Stimulated activated CD4-positive, alpha-beta T cell treated with anti-CD3 and anti-CD28 coated beads, Interleukin-12 subunit alpha, Interleukin-12 subunit beta, amount 100 ng/mL, for 48 hours (primary cell): ENCODE results near the gene CPEB1.

Experiments used
- DNase-seq, 3 donors: peaks; one replicate each; pipeline ENCODE4 v3.0.0-alpha.2; 2020; ENCODE audit warnings: low read depth in 2 of 3, low spot score in 1 of 3

CPEB1 gene

DNA sequence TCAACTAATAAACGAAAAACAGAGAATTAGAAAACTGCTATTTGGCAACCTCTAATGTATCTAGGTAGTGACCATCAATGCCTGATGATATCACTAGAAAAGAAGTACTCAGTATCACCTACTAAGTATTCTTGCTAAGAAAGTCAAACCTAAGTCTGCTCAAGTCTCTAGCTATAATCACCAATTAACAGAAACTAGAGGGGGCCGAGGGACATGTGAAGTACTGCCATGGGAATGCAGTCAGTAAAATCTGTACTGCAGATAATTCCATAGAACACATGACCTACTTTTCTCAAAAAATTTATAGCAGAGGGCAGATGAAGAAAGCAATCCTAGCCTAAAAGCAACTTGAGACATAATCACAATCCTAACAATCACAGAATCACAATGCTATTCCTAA, 51.4 kb downstream of the CPEB1 start:
- DNase-seq, result no peak

DNA sequence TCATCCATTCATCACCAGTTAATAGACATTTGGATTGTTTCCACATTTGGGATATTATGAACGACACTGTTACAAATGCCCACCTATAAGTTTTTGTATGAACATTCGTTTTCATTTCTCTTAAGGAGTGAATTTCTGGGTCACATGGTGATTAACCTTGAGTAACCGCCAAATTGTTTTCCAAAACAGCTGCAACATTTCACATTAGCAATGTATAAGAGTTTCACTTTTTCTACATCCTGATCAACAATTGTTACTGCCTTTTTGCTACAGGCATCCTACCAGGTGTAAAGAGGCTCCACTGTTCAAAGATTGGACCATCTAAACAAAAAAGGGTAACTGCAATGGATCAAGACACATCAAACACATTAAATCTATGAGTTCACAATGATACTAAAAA, 52.0 kb downstream of the CPEB1 start:
- DNase-seq, result no peak

DNA sequence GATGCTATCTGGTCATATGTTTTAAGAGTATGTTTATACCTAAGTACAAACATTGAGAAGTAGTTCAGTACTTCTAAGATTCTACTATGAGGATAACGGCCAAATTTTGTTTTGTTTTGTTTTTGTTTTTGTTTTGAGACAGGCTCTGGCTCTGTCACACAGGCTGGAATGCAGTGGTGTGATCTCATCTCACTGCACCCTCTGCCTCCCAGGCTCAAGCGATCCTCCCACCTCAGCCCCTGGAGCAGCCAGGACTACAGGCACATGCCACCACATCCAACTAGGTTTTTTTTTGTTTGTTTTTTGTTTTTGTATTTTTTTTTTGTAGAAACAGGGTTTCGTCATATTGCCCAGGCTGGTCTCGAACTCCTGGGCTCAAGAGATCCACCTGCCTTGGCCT, 59.4 kb downstream of the CPEB1 start:
- DNase-seq, result no peak

GRCh38 chr15:82585072-82585471, 62.1 kb downstream of the CPEB1 start:
- no peak for DNase-seq

- DNase-seq, result no peak
These were observed 66.5 kb downstream of the CPEB1 start for GRCh38 chr15:82580713-82581112.

- no peak for DNase-seq
These were observed 71.8 kb downstream of the CPEB1 start for GRCh38 chr15:82575335-82575734.

- DNase-seq, result no peak
These were observed 74.2 kb downstream of the CPEB1 start for GRCh38 chr15:82572986-82573385.

- DNase-seq, result no peak
These were observed 74.9 kb downstream of the CPEB1 start for GRCh38 chr15:82572311-82572710.

DNA sequence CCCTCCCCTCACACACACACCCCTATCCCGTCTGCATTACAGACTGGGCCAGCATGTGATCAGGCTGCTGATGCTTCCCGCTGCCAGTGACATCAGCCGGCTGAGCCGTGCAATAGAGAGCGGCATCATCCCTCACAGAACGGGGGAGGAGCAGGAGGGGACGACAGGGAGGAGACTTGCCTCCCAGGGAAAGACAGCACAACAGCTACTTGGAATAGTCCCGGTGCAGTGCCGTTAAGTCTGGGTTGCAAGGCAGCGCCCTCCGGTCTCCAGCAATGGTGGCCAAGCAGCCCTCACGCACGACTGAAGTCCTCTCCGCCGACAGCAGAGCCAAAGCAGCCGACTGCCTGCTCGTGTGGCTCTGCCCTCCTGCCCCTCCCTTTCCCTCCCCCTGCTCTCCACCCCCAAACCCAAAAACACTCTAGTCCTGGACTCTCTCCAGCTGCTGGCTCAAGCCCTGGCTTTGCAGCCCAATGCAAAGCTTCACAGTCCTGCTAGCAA, 75.4 kb downstream of the CPEB1 start:
- DNase-seq, result no peak

- no peak for DNase-seq
These were observed 76.2 kb downstream of the CPEB1 start for GRCh38 chr15:82570721-82571508.

DNA sequence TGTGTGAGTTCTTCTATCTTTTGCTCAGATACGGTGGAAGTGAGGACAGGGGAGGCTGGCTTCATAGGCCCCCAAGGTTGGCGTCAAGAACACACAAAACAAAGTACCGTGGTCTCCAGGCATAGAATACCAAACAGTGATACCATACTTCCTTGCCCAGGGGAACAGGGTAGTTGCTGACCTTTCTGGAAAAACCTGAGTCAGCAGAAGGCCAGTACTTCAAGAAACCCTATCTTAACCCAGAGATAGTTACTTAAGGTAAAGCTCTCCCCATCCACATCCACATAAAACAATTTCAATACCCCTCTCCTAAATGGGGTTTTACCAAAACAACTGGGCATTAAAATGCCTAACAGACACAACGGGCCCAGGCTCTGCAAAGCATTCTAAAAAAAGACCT, 77.3 kb downstream of the CPEB1 start:
- no peak for DNase-seq

- DNase-seq, result no peak
These were observed 78.2 kb downstream of the CPEB1 start for GRCh38 chr15:82568986-82569385.

DNA sequence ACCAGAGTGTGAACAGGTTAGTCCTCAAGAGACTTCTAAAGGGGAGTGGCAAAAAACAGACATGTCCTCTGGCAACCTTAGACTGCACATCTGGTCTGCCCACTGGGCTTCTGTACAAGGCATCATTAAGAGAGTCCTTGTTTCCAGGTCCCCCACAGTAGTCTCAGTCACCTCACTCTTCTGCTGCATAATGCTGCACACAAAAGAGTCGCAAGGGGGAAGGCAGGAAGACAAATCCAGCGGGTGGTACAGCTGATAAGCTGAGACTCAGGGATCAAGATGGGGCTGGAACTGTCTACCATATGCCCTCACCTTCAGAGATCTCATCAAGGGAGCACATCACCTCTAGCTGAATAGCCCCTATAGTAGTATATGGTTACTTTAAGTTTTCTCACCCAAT, 79.5 kb downstream of the CPEB1 start:
- no peak for DNase-seq

DNA sequence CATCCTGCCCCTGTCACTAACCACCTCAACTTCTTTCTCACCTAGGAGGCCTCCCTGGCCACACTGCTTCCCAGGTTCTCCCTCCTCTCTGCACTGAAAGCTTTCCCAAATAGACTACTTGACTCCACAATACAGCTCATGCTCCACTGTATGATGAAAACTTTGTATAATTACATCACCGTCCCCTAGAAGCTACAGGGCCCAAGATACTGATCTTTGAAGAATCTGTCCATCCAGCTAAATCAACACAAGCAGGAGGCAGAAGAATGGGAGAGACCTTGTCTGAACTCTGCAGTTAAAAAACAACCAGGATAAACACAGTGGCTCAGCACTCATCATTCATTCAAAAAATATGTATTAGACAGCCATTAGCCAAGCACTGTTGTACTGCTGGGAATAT, 80.5 kb downstream of the CPEB1 start:
- DNase-seq, result no peak

- no peak for DNase-seq
These were observed 88.7 kb downstream of the CPEB1 start for GRCh38 chr15:82558502-82558901.

- no peak for DNase-seq
These were observed 90.7 kb downstream of the CPEB1 start for GRCh38 chr15:82556315-82557035.

- no peak for DNase-seq
These were observed 92.3 kb downstream of the CPEB1 start for GRCh38 chr15:82554849-82555248.

DNA sequence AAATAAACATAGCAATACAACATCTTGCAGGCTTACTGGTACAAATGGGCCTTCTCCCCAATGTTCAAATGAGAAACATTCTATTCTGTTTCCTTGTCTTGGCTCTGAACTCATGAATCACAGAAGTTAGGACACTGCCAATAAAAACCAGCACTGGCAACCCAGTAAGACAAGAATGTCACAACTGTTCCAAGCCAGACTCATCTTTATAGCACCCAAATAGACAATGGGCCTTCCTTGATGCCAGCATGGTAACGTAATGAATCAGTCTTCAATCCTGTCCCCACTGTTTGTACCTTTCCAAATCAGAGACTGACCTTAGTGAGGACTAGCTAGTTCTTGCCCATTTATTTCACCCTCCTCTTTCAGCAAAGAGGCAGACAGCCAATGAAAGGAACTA, 92.8 kb downstream of the CPEB1 start:
- no peak for DNase-seq

DNA sequence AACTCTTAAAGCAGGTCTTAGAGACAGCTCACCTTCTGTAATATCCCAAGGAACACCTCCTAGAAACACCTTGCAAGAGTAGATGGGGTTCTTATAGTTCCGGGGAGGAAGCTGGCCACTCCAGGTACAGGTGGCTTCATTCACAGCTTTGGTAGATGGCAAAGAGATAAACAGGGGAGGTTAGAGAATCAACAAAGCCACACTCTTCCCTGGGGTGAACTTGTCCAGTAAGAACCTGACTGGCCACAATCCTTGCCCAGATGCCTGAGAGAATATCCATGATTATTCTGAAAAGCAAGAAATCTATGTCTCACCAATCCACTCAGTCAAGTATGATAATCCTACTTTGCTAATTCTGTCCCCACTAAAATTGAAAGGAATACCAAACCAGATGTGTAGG, 93.3 kb downstream of the CPEB1 start:
- DNase-seq, result no peak

GRCh38 chr15:82552861-82553260, 94.3 kb downstream of the CPEB1 start:
- no peak for DNase-seq

- no peak for DNase-seq
These were observed 95.4 kb downstream of the CPEB1 start for GRCh38 chr15:82551646-82552247.

GRCh38 chr15:82549199-82549665, 97.9 kb downstream of the CPEB1 start:
- DNase-seq, result no peak
